ENCODE data around the gene C11orf86. TPM values are rescaled to one million over a fixed set of nuclear protein-coding genes. Genes with fewer than 3 reads are reported as not detected.

C11orf86 gene
- total and polyA plus RNA-seq, 2 donors (not counting 3 experiments of a cell fraction or from before 2014, with no cell fraction given), result not detected

Small RNAs within 50 kb of the gene (microRNA-seq; reads per million reads assigned to microRNA genes)
- not detected for gene MIR3163 (ENCODE audit: borderline number of aligned reads, borderline replicate concordance)

Small RNAs within 50 kb of the gene (small RNA-seq; reads per million reads assigned to genes)
- not detected for gene MIR3163 (ENCODE audit: insufficient read depth, insufficient read length, low read depth, low replicate concordance)

Other genes starting within 250 kb of the C11orf86 start
- gene SPTBN2, start 246.1 kb upstream of the C11orf86 start, total RNA-seq, result 18.7 and 19.8 TPM in 2 replicates
- 3.8 and 3.9 TPM in 2 replicates for gene SPTBN2, start 246.1 kb upstream of the C11orf86 start, polyA plus RNA-seq
- 26.9 and 27.8 TPM in 2 replicates for gene RCE1, start 131.9 kb upstream of the C11orf86 start, total RNA-seq
- gene RCE1, start 131.9 kb upstream of the C11orf86 start, polyA plus RNA-seq, result 47.4 and 75.0 TPM in 2 replicates
- gene LRFN4, start 118.2 kb upstream of the C11orf86 start, total RNA-seq, result 36.7 and 37.4 TPM in 2 replicates
- 22.3 and 38.3 TPM in 2 replicates for gene LRFN4, start 118.2 kb upstream of the C11orf86 start, polyA plus RNA-seq
- gene PC, start 16.9 kb upstream of the C11orf86 start, total RNA-seq, result 15.6 and 17.5 TPM in 2 replicates
- 5.5 and 5.8 TPM in 2 replicates for gene PC, start 16.9 kb upstream of the C11orf86 start, polyA plus RNA-seq
- gene SYT12, start 47.8 kb downstream of the C11orf86 start, total RNA-seq, result not detected in 2 replicates
- not detected in 2 replicates for gene SYT12, start 47.8 kb downstream of the C11orf86 start, polyA plus RNA-seq
- 10.5 and 10.6 TPM in 2 replicates for gene RHOD, start 81.5 kb downstream of the C11orf86 start, total RNA-seq
- gene RHOD, start 81.5 kb downstream of the C11orf86 start, polyA plus RNA-seq, result 17.9 and 26.0 TPM in 2 replicates
- 69.9 and 79.5 TPM in 2 replicates for gene KDM2A, start 144.0 kb downstream of the C11orf86 start, total RNA-seq
- 72.2 and 73.3 TPM in 2 replicates for gene KDM2A, start 144.0 kb downstream of the C11orf86 start, polyA plus RNA-seq